Measurements from ENCODE around the gene ZMAT5.

Gene ZMAT5

GRCh38 chr22:29729161-29729560 is 37.6 kb downstream of the ZMAT5 start:
- DNase-seq (ENCODE audit: low read depth) = no peak

GRCh38 chr22:29727131-29727523 is 39.7 kb downstream of the ZMAT5 start:
- peak; percentile 40 for DNase-seq (ENCODE audit: low read depth)

GRCh38 chr22:29726512-29727130 is 40.2 kb downstream of the ZMAT5 start:
- no peak for DNase-seq (ENCODE audit: low read depth)

DNA sequence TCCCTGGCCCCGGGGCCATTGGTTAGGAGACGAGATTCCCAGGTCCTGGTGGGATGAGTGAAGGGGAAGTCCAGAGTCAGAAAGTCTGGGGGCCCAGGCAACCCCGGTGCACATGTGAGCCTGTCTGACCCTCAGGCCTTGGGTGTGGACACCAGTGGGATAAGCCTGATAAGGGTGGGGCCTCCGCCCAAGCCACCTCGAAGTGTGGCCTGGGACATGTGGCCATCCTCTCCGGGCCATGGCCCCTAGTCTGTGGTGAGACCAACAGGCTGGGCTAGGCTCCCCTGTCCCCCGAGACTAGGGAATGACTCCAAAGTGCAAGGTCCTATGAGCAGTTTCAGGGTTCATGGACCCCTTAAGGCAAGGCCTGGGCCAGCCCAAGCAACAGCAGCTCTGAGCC is 40.7 kb downstream of the ZMAT5 start:
- no peak for DNase-seq (ENCODE audit: low read depth)

DNA sequence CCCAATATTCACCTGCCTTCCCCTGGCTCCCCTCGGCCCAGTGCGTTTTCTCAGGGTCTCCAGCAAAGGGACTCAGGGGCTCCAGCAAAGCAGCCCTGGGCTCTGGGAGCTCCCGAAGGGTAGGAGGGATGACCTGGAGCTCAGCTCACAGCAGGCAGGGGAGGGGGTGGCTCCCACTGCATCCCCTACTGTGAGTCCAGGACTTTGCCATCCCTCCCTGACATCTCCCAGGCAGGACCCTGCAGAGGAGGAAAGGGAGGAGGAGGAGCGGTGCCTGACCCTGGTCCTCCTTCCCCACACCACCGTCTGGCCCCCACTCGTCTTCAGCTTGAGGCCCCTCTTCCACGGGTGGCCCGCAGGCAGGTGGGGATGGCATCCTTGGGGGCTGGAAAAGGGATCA is 42.0 kb downstream of the ZMAT5 start:
- no peak for DNase-seq (ENCODE audit: low read depth)

GRCh38 chr22:29723766-29724165 is 43.0 kb downstream of the ZMAT5 start:
- DNase-seq (ENCODE audit: low read depth) = no peak

DNA sequence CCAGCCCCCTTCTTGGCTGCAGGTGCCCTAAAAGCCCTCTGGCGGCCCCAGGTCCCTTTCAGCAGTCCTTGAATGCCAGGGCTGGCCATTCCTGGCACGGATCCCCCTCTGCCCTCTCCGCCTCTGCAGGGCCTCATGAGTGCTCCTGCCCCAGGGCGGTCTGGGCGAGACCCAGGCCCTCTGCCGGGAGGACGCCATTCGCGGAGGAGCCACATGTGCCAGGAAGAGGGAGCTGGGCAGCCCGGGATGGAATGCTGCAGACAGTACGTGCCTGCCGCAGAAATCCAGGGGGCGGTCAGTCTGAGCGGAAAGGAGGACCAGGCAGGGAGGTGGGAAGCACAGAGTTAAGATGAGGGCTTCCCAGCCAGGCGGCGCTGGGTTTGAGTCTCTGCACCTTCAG is 44.2 kb downstream of the ZMAT5 start:
- DNase-seq (ENCODE audit: low read depth) = no peak

DNA sequence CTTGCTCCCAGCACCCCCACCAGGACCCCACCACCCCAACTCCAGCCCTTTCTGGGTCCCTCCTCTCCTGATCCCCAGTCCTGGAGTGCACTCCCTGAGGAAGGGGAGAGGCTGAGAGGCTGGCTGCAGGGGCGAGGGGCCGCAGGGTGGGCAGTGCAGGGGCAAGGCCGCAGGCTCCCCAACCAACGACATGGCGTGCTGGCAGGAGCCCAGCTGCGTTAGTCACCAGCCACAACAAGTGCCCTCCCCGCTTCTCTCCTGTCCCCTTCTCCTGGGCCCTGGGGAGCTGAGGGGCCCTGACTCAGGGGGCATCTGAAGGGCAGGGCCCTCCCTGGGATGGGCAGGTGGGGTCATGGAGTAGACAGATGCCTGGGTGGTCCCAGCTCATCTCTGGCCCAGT is 44.7 kb downstream of the ZMAT5 start:
- no peak for DNase-seq (ENCODE audit: low read depth)

DNA sequence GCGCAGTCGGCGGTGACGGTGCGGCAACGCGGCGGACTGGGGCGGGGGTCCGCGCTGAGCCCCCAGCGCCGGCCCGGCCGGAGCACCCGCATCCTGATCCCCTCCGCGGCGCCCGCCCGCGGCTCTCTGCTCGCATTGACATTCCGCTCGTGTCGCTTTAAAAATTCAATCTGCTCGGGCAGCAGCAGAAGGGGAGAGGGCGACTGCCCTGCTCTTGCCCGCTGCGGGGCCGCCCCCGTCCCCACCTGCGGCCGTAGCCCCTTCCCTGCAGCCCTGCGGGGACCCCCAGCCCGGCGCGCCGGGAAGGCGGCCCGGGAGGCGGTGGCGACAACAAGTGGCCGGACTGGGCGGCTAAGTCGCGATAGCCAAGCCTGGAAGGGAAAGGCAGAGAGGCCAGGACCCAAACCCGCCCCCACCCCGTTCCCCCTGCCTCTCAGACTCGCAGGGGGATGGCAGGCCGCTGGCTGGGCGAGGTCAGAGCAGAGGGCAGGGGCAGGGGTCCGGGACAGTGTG is 45.9 kb downstream of the ZMAT5 start:
- DNase-seq (ENCODE audit: low read depth) = no peak

- no peak for DNase-seq (ENCODE audit: low read depth)
Measured at GRCh38 chr22:29719899-29720645, 46.7 kb downstream of the ZMAT5 start, which contains the start of gene CABP7. Gene CABP7, plus strand, starts transcription at chr22:29720003. Its CDS starts 422 bp downstream, at chr22:29720425.

DNA sequence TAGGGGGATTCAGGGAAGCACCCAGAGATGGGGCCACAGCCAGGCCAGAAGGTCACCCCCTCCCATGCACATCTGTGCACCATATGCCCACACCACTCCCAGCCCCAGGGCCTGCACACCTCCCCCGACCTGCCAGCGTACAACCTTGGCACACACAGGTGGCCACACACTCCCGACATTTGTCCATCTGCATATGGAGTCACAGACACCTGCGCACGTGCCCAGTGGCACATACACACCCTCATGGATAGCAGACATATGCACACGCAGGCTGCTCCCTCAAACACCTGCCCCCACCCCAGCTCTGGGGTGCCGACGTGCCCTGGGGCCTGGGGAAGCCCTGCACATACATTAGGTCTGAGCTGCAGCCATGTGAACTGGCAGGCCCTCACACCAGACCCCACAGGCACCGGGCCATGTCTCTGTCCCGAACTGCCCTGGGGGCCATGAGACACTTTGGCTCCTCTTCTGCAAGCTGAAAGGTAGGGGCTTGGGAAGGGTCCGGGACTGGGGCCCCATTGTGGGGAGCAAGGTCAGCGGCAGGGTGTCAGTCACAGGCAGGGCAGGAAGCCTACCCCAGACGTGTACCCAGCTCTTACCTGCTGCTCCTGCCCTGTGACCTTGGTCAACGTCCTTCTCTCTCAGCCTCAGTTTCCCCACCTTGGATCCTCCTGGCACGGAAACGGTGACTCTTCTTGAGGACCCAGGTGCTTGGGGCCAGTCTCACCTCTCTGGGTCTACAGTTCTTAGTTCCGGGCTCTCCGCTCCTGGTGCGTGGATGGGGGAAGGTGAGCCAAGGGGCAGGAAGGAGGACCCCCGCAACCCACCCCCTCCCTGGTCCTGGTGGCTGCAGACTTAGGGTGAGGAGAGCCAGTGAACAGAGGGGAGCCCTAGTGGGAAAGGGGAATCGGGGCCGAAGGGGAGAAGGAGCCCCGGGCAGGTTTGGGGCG is 47.6 kb downstream of the ZMAT5 start:
- DNase-seq (ENCODE audit: low read depth) = no peak

- DNase-seq (ENCODE audit: low read depth) = no peak
Measured at GRCh38 chr22:29717789-29718188, 49.0 kb downstream of the ZMAT5 start.

GRCh38 chr22:29716814-29717545 is 49.8 kb downstream of the ZMAT5 start:
- peak; percentile 58 for DNase-seq (ENCODE audit: low read depth)

GRCh38 chr22:29715705-29716104 is 51.1 kb downstream of the ZMAT5 start:
- DNase-seq (ENCODE audit: low read depth) = no peak

DNA sequence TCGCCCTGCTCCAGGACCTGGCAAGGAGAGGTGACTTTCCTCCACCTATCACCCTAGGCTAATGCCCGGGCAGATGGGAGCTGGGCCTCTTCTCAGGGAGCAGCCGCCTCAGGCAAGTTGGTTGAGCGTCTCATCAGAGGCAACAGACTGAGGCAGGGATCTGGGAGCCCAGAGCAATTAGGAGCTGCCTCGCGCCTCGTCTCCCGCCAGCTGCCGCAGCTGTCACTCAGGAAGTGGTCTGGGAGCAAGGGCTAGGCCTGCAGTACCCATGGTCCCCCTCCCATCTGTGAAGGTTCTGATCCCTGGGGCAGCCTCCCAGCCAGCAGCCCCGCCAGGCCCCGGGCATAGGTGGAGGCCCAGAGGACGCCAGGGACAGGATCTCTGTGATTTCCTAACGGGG is 51.6 kb downstream of the ZMAT5 start:
- DNase-seq (ENCODE audit: low read depth) = no peak

- DNase-seq (ENCODE audit: low read depth) = no peak
Measured at GRCh38 chr22:29713156-29713727, 53.6 kb downstream of the ZMAT5 start.

DNA sequence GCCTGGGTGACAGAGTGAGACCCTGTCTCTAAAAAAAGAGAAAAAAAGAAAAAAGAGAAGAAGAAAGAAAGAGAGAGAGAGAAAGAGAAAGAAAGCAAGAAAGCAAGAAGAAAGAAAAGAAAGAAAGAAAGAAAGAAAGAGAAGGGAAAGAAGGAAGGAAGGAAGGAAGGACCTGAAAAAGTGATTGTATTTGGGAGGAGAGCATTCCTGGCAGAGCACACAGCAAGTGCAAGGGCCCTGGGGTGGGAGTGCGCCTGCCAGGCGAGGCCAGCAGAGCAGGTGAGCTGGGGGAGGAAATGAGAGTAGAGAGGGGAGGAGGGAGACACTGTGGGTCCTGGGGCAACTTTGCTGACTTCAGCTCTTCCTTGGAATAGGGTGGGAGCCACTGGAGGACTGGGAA is 54.7 kb downstream of the ZMAT5 start:
- no peak for DNase-seq (ENCODE audit: low read depth)

- DNase-seq (ENCODE audit: low read depth) = no peak
Measured at GRCh38 chr22:29710922-29711593, 55.7 kb downstream of the ZMAT5 start.

GRCh38 chr22:29710193-29710592 is 56.6 kb downstream of the ZMAT5 start:
- DNase-seq (ENCODE audit: low read depth) = no peak

- DNase-seq (ENCODE audit: low read depth) = no peak
Measured at GRCh38 chr22:29707471-29707870, 59.3 kb downstream of the ZMAT5 start.

GRCh38 chr22:29707010-29707409 is 59.8 kb downstream of the ZMAT5 start:
- DNase-seq (ENCODE audit: low read depth) = no peak

Data from fibroblast of gingiva (primary cell).